ENCODE data around the gene PAX5.

DNA sequence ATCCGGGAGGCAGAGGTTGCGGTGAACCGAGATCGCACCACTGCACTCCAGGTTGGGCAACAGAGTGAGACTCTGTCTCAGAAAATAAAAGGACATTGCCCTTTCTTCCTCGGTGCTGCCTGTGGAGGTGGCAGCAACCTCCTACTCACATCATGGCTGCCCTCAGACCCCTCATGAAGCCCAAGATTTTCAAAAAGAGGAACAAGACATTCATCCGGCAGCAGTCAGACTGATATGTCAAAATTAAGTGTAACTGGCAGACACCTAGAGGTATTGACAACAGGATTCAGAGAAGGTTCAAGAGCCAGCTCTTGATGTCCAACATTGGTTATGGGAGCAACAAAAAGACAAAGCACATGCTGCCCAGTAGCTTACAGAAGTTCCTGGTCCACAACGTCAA, 12.6 kb upstream of the PAX5 start:
- TF ChIP-seq, protein P1, sequence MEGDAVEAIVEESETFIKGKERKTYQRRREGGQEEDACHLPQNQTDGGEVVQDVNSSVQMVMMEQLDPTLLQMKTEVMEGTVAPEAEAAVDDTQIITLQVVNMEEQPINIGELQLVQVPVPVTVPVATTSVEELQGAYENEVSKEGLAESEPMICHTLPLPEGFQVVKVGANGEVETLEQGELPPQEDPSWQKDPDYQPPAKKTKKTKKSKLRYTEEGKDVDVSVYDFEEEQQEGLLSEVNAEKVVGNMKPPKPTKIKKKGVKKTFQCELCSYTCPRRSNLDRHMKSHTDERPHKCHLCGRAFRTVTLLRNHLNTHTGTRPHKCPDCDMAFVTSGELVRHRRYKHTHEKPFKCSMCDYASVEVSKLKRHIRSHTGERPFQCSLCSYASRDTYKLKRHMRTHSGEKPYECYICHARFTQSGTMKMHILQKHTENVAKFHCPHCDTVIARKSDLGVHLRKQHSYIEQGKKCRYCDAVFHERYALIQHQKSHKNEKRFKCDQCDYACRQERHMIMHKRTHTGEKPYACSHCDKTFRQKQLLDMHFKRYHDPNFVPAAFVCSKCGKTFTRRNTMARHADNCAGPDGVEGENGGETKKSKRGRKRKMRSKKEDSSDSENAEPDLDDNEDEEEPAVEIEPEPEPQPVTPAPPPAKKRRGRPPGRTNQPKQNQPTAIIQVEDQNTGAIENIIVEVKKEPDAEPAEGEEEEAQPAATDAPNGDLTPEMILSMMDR (conservative IDR thresholded peaks at IDR 0.05; ENCODE audit: low read length), result no peak
- no peak for TF ChIP-seq EZH2phosphoT487 (IDR thresholded peaks at IDR 0.05; ENCODE audit: borderline replicate concordance, low read depth, low read length)
